Keratinocyte (primary cell): ENCODE results near the gene KIDINS220.

Source experiments
- CTCF ChIP-seq, 3 experiments: IDR thresholded peaks in 1 of 3; conservative IDR thresholded peaks in 1 of 3; optimal IDR thresholded peaks in 1 of 3; 2 replicates in 2 of 3; 3 replicates in 1 of 3; pipeline versions ENCODE3 to v1.5.1; 2011; ENCODE audit warnings: low read length in 3 of 3, mild to moderate bottlenecking in 3 of 3, moderate library complexity in 2 of 3, control low read depth in 1 of 3, inconsistent platforms in 1 of 3; ENCODE audit not compliant: insufficient read depth in 2 of 3; ENCODE audit errors: extremely low read depth in 1 of 3
- EZH2 ChIP-seq: IDR thresholded peaks from one replicate; pipeline ENCODE4 v1.6.1; 2012; ENCODE audit warnings: inconsistent platforms, mild to moderate bottlenecking, low read length, moderate library complexity

- TF ChIP-seq CTCF (optimal IDR thresholded peaks at IDR 0.05 in 1 of 3, IDR thresholded peaks at IDR 0.05 in 1 of 3, conservative IDR thresholded peaks at IDR 0.05 in 1 of 3; ENCODE audit: extremely low read depth in 1 of 3, insufficient read depth in 2 of 3, low read length in 3 of 3) (no peak), EZH2 (no peak)
These were observed 17.5 kb downstream of the KIDINS220 start for GRCh38 chr2:8819948-8820347.
